Neuronal stem cell (in vitro differentiated cells): ENCODE measurements around the gene GABBR2.

Experiments
- DNase-seq: peaks from one replicate; pipeline ENCODE4 v3.0.0-alpha.2; 2013; ENCODE audit warnings: low spot score
- H2AFZ ChIP-seq: one replicate; pipeline ENCODE4 v1.6.1; 2013; ENCODE audit warnings: mild to moderate bottlenecking, low read length, inconsistent platforms
- H2AK5ac ChIP-seq: 2 replicates; pipeline ENCODE4 v1.6.1; 2013; ENCODE audit warnings: low read depth, mild to moderate bottlenecking, inconsistent platforms, low read length, moderate library complexity, mixed read lengths
- H2BK120ac ChIP-seq: 2 replicates; pipeline ENCODE4 v1.6.1; 2013; ENCODE audit warnings: low read depth, mild to moderate bottlenecking, inconsistent platforms, low read length, moderate library complexity, mixed read lengths
- H2BK12ac ChIP-seq: one replicate; pipeline ENCODE4 v1.6.1; 2013; ENCODE audit warnings: low read length, inconsistent platforms
- H2BK15ac ChIP-seq: 2 replicates; pipeline ENCODE4 v1.6.1; 2013; ENCODE audit warnings: mild to moderate bottlenecking, low read length, inconsistent platforms, mixed read lengths
- H2BK5ac ChIP-seq: one replicate; pipeline ENCODE4 v1.6.1; 2013; ENCODE audit warnings: inconsistent platforms, mild to moderate bottlenecking, low read length, moderate library complexity
- H3K14ac ChIP-seq: one replicate; pipeline ENCODE4 v1.6.1; 2013; ENCODE audit warnings: low read length, inconsistent platforms
- H3K18ac ChIP-seq: 2 replicates; pipeline ENCODE4 v1.6.1; 2013; ENCODE audit warnings: low read length, inconsistent platforms
- H3K23ac ChIP-seq: 2 replicates; pipeline ENCODE4 v1.6.1; 2013; ENCODE audit warnings: low read depth, mild to moderate bottlenecking, mixed read lengths, low read length, inconsistent platforms; ENCODE audit not compliant: poor library complexity
- H3K27ac ChIP-seq: replicated peaks from 3 replicates; pipeline ENCODE4 v1.5.1; 2013; ENCODE audit warnings: low read length, inconsistent platforms
- H3K27me3 ChIP-seq, 3 experiments: 2 replicates each; pipeline ENCODE4 v1.6.1; 2013; ENCODE audit warnings: low read length in 3 of 3, mild to moderate bottlenecking in 2 of 3, inconsistent platforms in 1 of 3, low read depth in 1 of 3, mixed read lengths in 1 of 3, moderate library complexity in 1 of 3; ENCODE audit not compliant: control insufficient read depth in 3 of 3, insufficient read depth in 3 of 3
- H3K36me3 ChIP-seq, 2 donors: replicated peaks in 1 of 2; 2 replicates each; pipeline ENCODE4 v1.6.1; 2013; ENCODE audit warnings: low read length in 2 of 2; ENCODE audit not compliant: control insufficient read depth in 2 of 2, insufficient read depth in 2 of 2
- H3K4ac ChIP-seq: 2 replicates; pipeline ENCODE4 v1.6.1; 2013; ENCODE audit warnings: inconsistent platforms, mild to moderate bottlenecking, low read length, moderate library complexity
- H3K4me1 ChIP-seq, 2 donors: 1 replicate in 1 of 2; 2 replicates in 1 of 2; pipeline ENCODE4 v1.6.1; 2013; ENCODE audit warnings: low read length in 2 of 2, low read depth in 1 of 2; ENCODE audit not compliant: control insufficient read depth in 2 of 2, insufficient read depth in 1 of 2
- H3K4me2 ChIP-seq: one replicate; pipeline ENCODE4 v1.6.1; 2013; ENCODE audit warnings: mild to moderate bottlenecking, low read length, inconsistent platforms; ENCODE audit not compliant: insufficient read depth, poor library complexity, severe bottlenecking
- H3K4me3 ChIP-seq, 2 donors: 2 replicates each; pipeline ENCODE4 v1.5.1; 2013; ENCODE audit warnings: low read length in 2 of 2, mild to moderate bottlenecking in 2 of 2, inconsistent platforms in 1 of 2, moderate library complexity in 1 of 2
- H3K79me1 ChIP-seq: one replicate; pipeline ENCODE4 v1.6.1; 2013; ENCODE audit warnings: low read depth, mild to moderate bottlenecking, inconsistent platforms, low read length, moderate library complexity
- H3K9ac ChIP-seq: one replicate; pipeline ENCODE4 v1.6.1; 2013; ENCODE audit warnings: mild to moderate bottlenecking, low read depth, low read length, inconsistent platforms; ENCODE audit not compliant: poor library complexity
- H3K9me3 ChIP-seq, 2 donors: replicated peaks in 1 of 2; 2 replicates each; pipeline versions ENCODE3 to v1.6.1; 2013; ENCODE audit warnings: low read length in 2 of 2, mild to moderate bottlenecking in 2 of 2, inconsistent platforms in 1 of 2, low read depth in 1 of 2, mixed read lengths in 1 of 2, moderate library complexity in 1 of 2; ENCODE audit not compliant: control insufficient read depth in 2 of 2, insufficient read depth in 1 of 2
- H4K8ac ChIP-seq: one replicate; pipeline ENCODE4 v1.6.1; 2013; ENCODE audit warnings: low read depth, mild to moderate bottlenecking, inconsistent platforms, low read length, moderate library complexity
- H4K91ac ChIP-seq: one replicate; pipeline ENCODE4 v1.6.1; 2013; ENCODE audit warnings: low read length, low read depth, mild to moderate bottlenecking, inconsistent platforms; ENCODE audit not compliant: poor library complexity
- WGBS, 2 donors: extraction: QIAGEN DNeasy Blood & Tissue Kit; methylation state at CpG; one replicate each; pipeline ENCODE4 v1.1.7; 2013; ENCODE audit warnings: missing lambda C conversion rate in 2 of 2, mixed read lengths in 1 of 2; ENCODE audit not compliant: insufficient read length in 2 of 2, insufficient replicate concordance in 1 of 2; ENCODE audit errors: extremely low coverage in 2 of 2; 5-methylcytosine and 5-hydroxymethylcytosine counted together

GABBR2 gene

GRCh38 chr9:98721643-98722042 lies 12.9 kb upstream of the GABBR2 start:
- H2BK15ac ChIP-seq, result no peak overlapping the region
- H2BK5ac ChIP-seq, result no peak overlapping the region
- peaks cover 0 to 20% (median 0%) of the 10 kb centered on the region in 3 experiments for H3K27me3 ChIP-seq
- no peak overlapping the region for H3K23ac ChIP-seq
- H3K36me3 ChIP-seq, result no peaks in the 10 kb centered on the region
- H3K4ac ChIP-seq, result no peak overlapping the region
- no peak overlapping the region for H4K91ac ChIP-seq
- no peak overlapping the region for H3K14ac ChIP-seq
- H3K4me1 ChIP-seq, result no peaks in the 10 kb centered on the region
- H3K9me3 ChIP-seq, result peaks cover 0 to 1% of the 10 kb centered on the region in 2 donors
- H3K27ac ChIP-seq, result no peak overlapping the region
- DNase-seq, result no peak
- no peak overlapping the region for H4K8ac ChIP-seq
- no peak overlapping the region for H2AFZ ChIP-seq
- H3K4me2 ChIP-seq, result no peak overlapping the region
- WGBS, 2 donors, result no CpG with 5 or more reads among the region's 2 CpGs
- no peak overlapping the region for H2BK12ac ChIP-seq
- H2BK120ac ChIP-seq, result no peak overlapping the region
- H3K4me3 ChIP-seq, result no peak overlapping the region
- no peak overlapping the region for H2AK5ac ChIP-seq
- H3K18ac ChIP-seq, result no peak overlapping the region
- H3K9ac ChIP-seq, result no peak overlapping the region
- no peaks in the 10 kb centered on the region for H3K79me1 ChIP-seq

- no peak for DNase-seq
- H3K18ac ChIP-seq, result no peak overlapping the region
- H2AFZ ChIP-seq, result no peak overlapping the region
- no CpG with 5 or more reads among the region's 4 CpGs for WGBS, 2 donors
- H3K4me2 ChIP-seq, result no peak overlapping the region
- H3K4ac ChIP-seq, result no peak overlapping the region
- peaks cover 0 to 30% (median 0%) of the 10 kb centered on the region in 3 experiments for H3K27me3 ChIP-seq
- H2AK5ac ChIP-seq, result no peak overlapping the region
- H4K91ac ChIP-seq, result no peak overlapping the region
- H3K4me1 ChIP-seq, result no peaks in the 10 kb centered on the region
- no peak overlapping the region for H4K8ac ChIP-seq
- H3K79me1 ChIP-seq, result no peaks in the 10 kb centered on the region
- H2BK15ac ChIP-seq, result no peak overlapping the region
- no peak overlapping the region for H3K4me3 ChIP-seq
- H3K36me3 ChIP-seq, result no peaks in the 10 kb centered on the region
- no peak overlapping the region for H3K23ac ChIP-seq
- H3K9ac ChIP-seq, result no peak overlapping the region
- H3K27ac ChIP-seq, result no peak overlapping the region
- H2BK5ac ChIP-seq, result no peak overlapping the region
- H3K9me3 ChIP-seq, result peaks cover 0 to 1% of the 10 kb centered on the region in 2 donors
- H3K14ac ChIP-seq, result no peak overlapping the region
- no peak overlapping the region for H2BK12ac ChIP-seq
- H2BK120ac ChIP-seq, result no peak overlapping the region
Observed at GRCh38 chr9:98720402-98720801, 11.7 kb upstream of the GABBR2 start.

- Histone ChIP-seq H3K23ac (no peak overlapping the region), H3K18ac (no peak overlapping the region), H2AFZ (no peak overlapping the region), H2BK12ac (no peak overlapping the region), H3K9me3 (peaks cover 0 to 1% of the 10 kb centered on the region in 2 donors), H3K79me1 (no peaks in the 10 kb centered on the region), H3K4me3 (no peak overlapping the region), H2BK5ac (no peak overlapping the region), H3K4ac (no peak overlapping the region), H3K4me2 (no peak overlapping the region), H3K9ac (no peak overlapping the region), H2BK15ac (no peak overlapping the region), H3K36me3 (no peaks in the 10 kb centered on the region), H4K8ac (no peak overlapping the region), H3K14ac (no peak overlapping the region), H4K91ac (no peak overlapping the region), H3K4me1 (no peaks in the 10 kb centered on the region), H3K27me3 (peaks cover 0 to 39% (median 0%) of the 10 kb centered on the region in 3 experiments), H3K27ac (no peak overlapping the region), H2AK5ac (no peak overlapping the region), H2BK120ac (no peak overlapping the region)
- no peak for DNase-seq
- WGBS, 2 donors, result no CpG with 5 or more reads among the region's 2 CpGs
Observed at GRCh38 chr9:98719055-98719454, 10.3 kb upstream of the GABBR2 start.

- Histone ChIP-seq H2BK5ac (no peak overlapping the region), H3K79me1 (no peaks in the 10 kb centered on the region), H2AK5ac (no peak overlapping the region), H3K4ac (no peak overlapping the region), H3K4me2 (no peak overlapping the region), H3K9ac (no peak overlapping the region), H4K91ac (no peak overlapping the region), H3K27ac (no peak overlapping the region), H3K27me3 (peaks cover under 1 to 65% (median 19%) of the 10 kb centered on the region in 3 experiments), H3K18ac (no peak overlapping the region), H3K9me3 (peaks cover 0 to 1% of the 10 kb centered on the region in 2 donors), H2BK120ac (no peak overlapping the region), H3K4me3 (no peak overlapping the region), H4K8ac (no peak overlapping the region), H3K23ac (no peak overlapping the region), H3K4me1 (no peaks in the 10 kb centered on the region), H2BK12ac (no peak overlapping the region), H2AFZ (no peak overlapping the region), H3K14ac (no peak overlapping the region), H2BK15ac (no peak overlapping the region), H3K36me3 (no peaks in the 10 kb centered on the region)
- no peak for DNase-seq
- no CpG with 5 or more reads among the region's 1 CpG for WGBS, 2 donors
Observed at GRCh38 chr9:98714833-98715232, 6.1 kb upstream of the GABBR2 start.
